Lower lobe of right lung (tissue), 2 donors: ENCODE measurements around the gene DNAAF5. TPM values are rescaled to one million over a fixed set of nuclear protein-coding genes. Genes with fewer than 3 reads are reported as not detected.

Source experiments
- ATAC-seq, 2 donors: fragments of 200-7000 bp; cut with Tn5 transposase; one replicate each; pipeline ENCODE4 v1.9.1; 2020 to 2022; ENCODE audit warnings: mild to moderate bottlenecking in 2 of 2, moderate library complexity in 2 of 2
- DNase-seq: peaks from one replicate; pipeline ENCODE4 v3.0.0-alpha.2; 2020
- H3K27ac ChIP-seq: fragments of 200-600 bp; one replicate; pipeline ENCODE4 v1.8.0; 2022
- H3K27me3 ChIP-seq: fragments of 200-600 bp; one replicate; pipeline ENCODE4 v1.8.0; 2022; ENCODE audit warnings: low read depth
- H3K36me3 ChIP-seq: fragments of 200-600 bp; one replicate; pipeline ENCODE4 v1.8.0; 2022; ENCODE audit warnings: mild to moderate bottlenecking
- H3K4me1 ChIP-seq: fragments of 200-600 bp; one replicate; pipeline ENCODE4 v1.8.0; 2022
- H3K4me3 ChIP-seq: fragments of 200-600 bp; one replicate; pipeline ENCODE4 v1.8.0; 2022; ENCODE audit warnings: mild to moderate bottlenecking
- H3K9me3 ChIP-seq: fragments of 200-600 bp; one replicate; pipeline ENCODE4 v1.8.0; 2022
- intact Hi-C: fragments of 100-400 bp; cut with DNase I; formaldehyde crosslinking; loops from one replicate; pipeline ENCODE4 v1.11.0; 2022
- total RNA-seq: library from RNA; stranded (reverse); fragmentation: NEBNext Ultra II Directional; extraction: Animal tissue kit (Norgen Biotek cat#: 25700); gene quantifications from one replicate; pipeline ENCODE4 v1.2.1, GENCODE V29; 2021
- TF ChIP-seq, protein P1 (sequence below): fragments of 200-600 bp; IDR thresholded peaks from one replicate; pipeline ENCODE4 v1.8.0; 2022; ENCODE audit warnings: antibody characterized with exemption, mild to moderate bottlenecking
- donor health status: DM: no; HTN: yes; CAD: no; lungs with severe emphysema.

DNAAF5 gene
- total RNA-seq, 1 donor from 2014 or later = 22.4 TPM

DNA sequence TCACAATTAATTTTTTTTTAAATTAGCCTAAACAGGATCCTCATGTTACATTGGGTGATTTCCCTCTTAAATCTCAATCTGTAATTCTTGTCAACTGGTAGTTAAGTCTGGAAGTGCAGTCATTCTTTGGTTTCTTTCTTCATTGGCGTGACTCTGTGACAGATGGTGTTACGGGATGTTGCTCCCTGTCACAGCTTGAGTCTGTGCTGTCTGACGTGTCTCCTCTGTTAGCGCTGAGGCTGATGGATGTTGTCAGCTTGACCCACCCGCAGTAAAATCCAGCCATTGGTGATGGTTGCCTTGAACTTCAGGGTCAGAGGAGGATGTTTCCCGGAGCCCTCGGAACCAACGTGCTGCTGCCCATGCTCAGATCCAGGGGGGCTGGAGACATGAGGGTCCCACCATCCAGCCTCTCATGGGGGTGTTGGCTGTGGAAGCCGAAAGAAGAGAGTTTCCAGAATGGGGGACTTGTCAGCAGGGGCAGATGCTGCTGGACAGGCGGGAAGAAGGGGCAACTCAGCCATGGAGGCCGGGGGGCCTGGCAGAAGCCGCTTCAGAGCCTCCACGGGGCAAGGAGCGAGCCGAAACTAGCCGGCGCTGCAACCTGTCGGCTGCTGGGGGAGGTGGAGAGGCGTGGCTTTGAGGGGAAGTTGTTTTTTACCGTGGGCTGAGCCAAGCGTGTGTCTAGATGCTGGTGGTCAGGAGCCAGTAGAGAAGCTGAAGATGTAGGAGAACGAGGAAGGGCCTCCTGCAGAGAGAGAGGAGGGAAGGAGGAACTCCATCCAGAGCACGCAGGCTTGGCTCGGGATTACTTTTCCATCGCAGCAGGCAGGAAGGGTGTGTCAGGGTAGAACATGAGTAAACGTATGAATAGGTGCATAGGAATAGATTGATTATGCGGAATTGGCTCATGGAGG, 109.2 kb downstream of the DNAAF5 start:
- TF ChIP-seq, protein P1, sequence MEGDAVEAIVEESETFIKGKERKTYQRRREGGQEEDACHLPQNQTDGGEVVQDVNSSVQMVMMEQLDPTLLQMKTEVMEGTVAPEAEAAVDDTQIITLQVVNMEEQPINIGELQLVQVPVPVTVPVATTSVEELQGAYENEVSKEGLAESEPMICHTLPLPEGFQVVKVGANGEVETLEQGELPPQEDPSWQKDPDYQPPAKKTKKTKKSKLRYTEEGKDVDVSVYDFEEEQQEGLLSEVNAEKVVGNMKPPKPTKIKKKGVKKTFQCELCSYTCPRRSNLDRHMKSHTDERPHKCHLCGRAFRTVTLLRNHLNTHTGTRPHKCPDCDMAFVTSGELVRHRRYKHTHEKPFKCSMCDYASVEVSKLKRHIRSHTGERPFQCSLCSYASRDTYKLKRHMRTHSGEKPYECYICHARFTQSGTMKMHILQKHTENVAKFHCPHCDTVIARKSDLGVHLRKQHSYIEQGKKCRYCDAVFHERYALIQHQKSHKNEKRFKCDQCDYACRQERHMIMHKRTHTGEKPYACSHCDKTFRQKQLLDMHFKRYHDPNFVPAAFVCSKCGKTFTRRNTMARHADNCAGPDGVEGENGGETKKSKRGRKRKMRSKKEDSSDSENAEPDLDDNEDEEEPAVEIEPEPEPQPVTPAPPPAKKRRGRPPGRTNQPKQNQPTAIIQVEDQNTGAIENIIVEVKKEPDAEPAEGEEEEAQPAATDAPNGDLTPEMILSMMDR = no peak
- Histone ChIP-seq H3K4me1 (peaks cover 44% of the 10 kb centered on the region), H3K4me3 (no peak overlapping the region), H3K9me3 (no peaks in the 10 kb centered on the region), H3K27me3 (no peaks in the 10 kb centered on the region), H3K36me3 (peaks cover 36% of the 10 kb centered on the region), H3K27ac (peak overlapping the region; percentile 15)
- intact Hi-C loops = no loop called here
- ATAC-seq = no peak
- DNase-seq = peak; percentile 18

Other genes with a start within 250 kb of the DNAAF5 start
- 27.1 TPM for gene PDGFA, start 206.9 kb upstream of the DNAAF5 start, total RNA-seq
- gene PRKAR1B, start 582 bp downstream of the DNAAF5 start, total RNA-seq = 16.8 TPM
- 111 TPM for gene SUN1, start 105.8 kb downstream of the DNAAF5 start, total RNA-seq
- gene GET4, start 149.9 kb downstream of the DNAAF5 start, total RNA-seq = 31.7 TPM
- 33.9 TPM for gene ADAP1, start 228.0 kb downstream of the DNAAF5 start, total RNA-seq
- 12.9 TPM for gene COX19, start 248.8 kb downstream of the DNAAF5 start, total RNA-seq